ENCODE results near the gene SYF2.

GRCh38 chr1:25199819-25200620, 32.3 kb downstream of the SYF2 start:
- no peak for TF ChIP-seq ARNTL (CRISPR knock-in tag; IDR thresholded peaks at IDR 0.05; ENCODE audit: borderline replicate concordance, low read depth)
- no peak for TF ChIP-seq ZFP30 (CRISPR knock-in tag; IDR thresholded peaks at IDR 0.05)
- no peak for TF ChIP-seq RARB (CRISPR knock-in tag; IDR thresholded peaks at IDR 0.05)
- TF ChIP-seq ZC3H10 (CRISPR knock-in tag; IDR thresholded peaks at IDR 0.05) = no peak
- no peak for TF ChIP-seq CSDC2 (CRISPR knock-in tag; IDR thresholded peaks at IDR 0.05)
- no peak for TF ChIP-seq CREB5 (CRISPR knock-in tag; IDR thresholded peaks at IDR 0.05; ENCODE audit: low read depth)
- no peak for TF ChIP-seq TSHZ2 (CRISPR knock-in tag; IDR thresholded peaks at IDR 0.05)
- TF ChIP-seq BACH2 (CRISPR knock-in tag; IDR thresholded peaks at IDR 0.05; ENCODE audit: borderline replicate concordance) = no peak
- no peak for TF ChIP-seq PATZ1 (CRISPR knock-in tag; IDR thresholded peaks at IDR 0.05; ENCODE audit: borderline replicate concordance)
- TF ChIP-seq ZFP3 (CRISPR knock-in tag; IDR thresholded peaks at IDR 0.05) = no peak
- no peak for TF ChIP-seq POU6F1 (CRISPR knock-in tag; IDR thresholded peaks at IDR 0.05; ENCODE audit: borderline replicate concordance, low read depth)
- TF ChIP-seq SNAI2 (CRISPR knock-in tag; IDR thresholded peaks at IDR 0.05) = no peak
- TF ChIP-seq CSRNP3 (CRISPR knock-in tag; IDR thresholded peaks at IDR 0.05) = no peak
